ENCODE measurements around the gene FLVCR1.

FLVCR1 gene

GRCh38 chr1:212915245-212916091, 57.4 kb downstream of the FLVCR1 start:
- peak; percentile 33 for DNase-seq (ENCODE audit: low spot score)

GRCh38 chr1:212916481-212917133, 58.5 kb downstream of the FLVCR1 start:
- DNase-seq (ENCODE audit: low spot score), result peak; percentile 67

- no peak for DNase-seq (ENCODE audit: low spot score)
These were observed 59.0 kb downstream of the FLVCR1 start for GRCh38 chr1:212917134-212917485.

- DNase-seq (ENCODE audit: low spot score), result no peak
These were observed 59.8 kb downstream of the FLVCR1 start for GRCh38 chr1:212917858-212918257.

GRCh38 chr1:212918824-212919223, 60.7 kb downstream of the FLVCR1 start:
- no peak for DNase-seq (ENCODE audit: low spot score)

- no peak for DNase-seq (ENCODE audit: low spot score)
These were observed 62.2 kb downstream of the FLVCR1 start for GRCh38 chr1:212920246-212920645.

GRCh38 chr1:212920896-212921295, 62.8 kb downstream of the FLVCR1 start:
- DNase-seq (ENCODE audit: low spot score), result no peak

GRCh38 chr1:212922016-212922415, 63.9 kb downstream of the FLVCR1 start:
- no peak for DNase-seq (ENCODE audit: low spot score)

- DNase-seq (ENCODE audit: low spot score), result no peak
These were observed 68.3 kb downstream of the FLVCR1 start for GRCh38 chr1:212926372-212926771.

GRCh38 chr1:212928323-212929291, 70.5 kb downstream of the FLVCR1 start:
- no peak for DNase-seq (ENCODE audit: low spot score)

- DNase-seq (ENCODE audit: low spot score), result no peak
These were observed 73.1 kb downstream of the FLVCR1 start for GRCh38 chr1:212930986-212931678.

- DNase-seq (ENCODE audit: low spot score), result no peak
These were observed 75.9 kb downstream of the FLVCR1 start for GRCh38 chr1:212933815-212934471.

GRCh38 chr1:212935387-212935981, 77.4 kb downstream of the FLVCR1 start:
- DNase-seq (ENCODE audit: low spot score), result no peak

GRCh38 chr1:212937034-212937433, 79.0 kb downstream of the FLVCR1 start:
- no peak for DNase-seq (ENCODE audit: low spot score)

- DNase-seq (ENCODE audit: low spot score), result no peak
These were observed 80.8 kb downstream of the FLVCR1 start for GRCh38 chr1:212938846-212939245.

GRCh38 chr1:212941452-212941851, 83.4 kb downstream of the FLVCR1 start:
- no peak for DNase-seq (ENCODE audit: low spot score)

GRCh38 chr1:212942679-212943392, 84.8 kb downstream of the FLVCR1 start:
- no peak for DNase-seq (ENCODE audit: low spot score)

- no peak for DNase-seq (ENCODE audit: low spot score)
These were observed 85.3 kb downstream of the FLVCR1 start for GRCh38 chr1:212943393-212943710.

GRCh38 chr1:212944229-212944901, 86.3 kb downstream of the FLVCR1 start:
- no peak for DNase-seq (ENCODE audit: low spot score)

- no peak for DNase-seq (ENCODE audit: low spot score)
These were observed 87.0 kb downstream of the FLVCR1 start for GRCh38 chr1:212945056-212945455.

Data from Ammon's horn (tissue), 1 donor.